Panc1 (cell line): Measurements from ENCODE around the gene SZT2.

ENCODE experiments used
- CTCF ChIP-seq: fragments of 450-650 bp; IDR thresholded peaks from 2 replicates; pipeline ENCODE4 v1.5.1; 2017; ENCODE audit warnings: mild to moderate bottlenecking
- POLR2AphosphoS5 ChIP-seq: IDR thresholded peaks from 2 replicates; pipeline ENCODE4 v1.6.1; 2012; ENCODE audit warnings: mild to moderate bottlenecking, low read depth, low read length, moderate library complexity
- REST ChIP-seq, 2 experiments: IDR thresholded peaks; 2 replicates each; pipeline ENCODE4 v1.6.1; 2011 to 2012; ENCODE audit warnings: low read depth in 2 of 2, control low read depth in 1 of 2, low read length in 1 of 2, mild to moderate bottlenecking in 1 of 2, moderate library complexity in 1 of 2; ENCODE audit not compliant: insufficient read depth in 1 of 2
- SIN3A ChIP-seq: IDR thresholded peaks from 2 replicates; pipeline ENCODE4 v1.6.1; 2012; ENCODE audit warnings: low read depth, mild to moderate bottlenecking, low read length, moderate library complexity, borderline replicate concordance; ENCODE audit not compliant: insufficient read depth
- TCF7L2 ChIP-seq: IDR thresholded peaks from 2 replicates; pipeline ENCODE4 v1.6.1; 2011; ENCODE audit warnings: mild to moderate bottlenecking, low read depth, low read length, inconsistent platforms

GRCh38 chr1:43383449-43383848, 6.2 kb upstream of the SZT2 start:
- TF ChIP-seq CTCF: peak; percentile 21
- TF ChIP-seq TCF7L2: no peak
- no peak for TF ChIP-seq POLR2AphosphoS5
- TF ChIP-seq REST (IDR thresholded peaks at IDR 0.05; ENCODE audit: insufficient read depth in 1 of 2, low read depth in 2 of 2, low read length in 1 of 2): no peak
- TF ChIP-seq SIN3A: no peak
